Measurements from ENCODE around the gene HOXC9.

HOXC9 gene

GRCh38 chr12:54002915-54003389 is 3.0 kb downstream of the HOXC9 start:
- no peak for DNase-seq

GRCh38 chr12:54003625-54004024 is 3.7 kb downstream of the HOXC9 start:
- DNase-seq: no peak

- DNase-seq: no peak
These were observed 4.3 kb downstream of the HOXC9 start for GRCh38 chr12:54004063-54004840.

GRCh38 chr12:54004841-54005530 is 5.0 kb downstream of the HOXC9 start:
- no peak for DNase-seq

- no peak for DNase-seq
These were observed 5.5 kb downstream of the HOXC9 start for GRCh38 chr12:54005531-54005852.

GRCh38 chr12:54005853-54006558 is 6.0 kb downstream of the HOXC9 start:
- peak; percentile 42 for DNase-seq

GRCh38 chr12:54006559-54007220 is 6.7 kb downstream of the HOXC9 start:
- DNase-seq: no peak

GRCh38 chr12:54007538-54008259 is 7.7 kb downstream of the HOXC9 start:
- no peak for DNase-seq

- DNase-seq: no peak
These were observed 8.2 kb downstream of the HOXC9 start for GRCh38 chr12:54008260-54008552.

- no peak for DNase-seq
These were observed 9.5 kb downstream of the HOXC9 start for GRCh38 chr12:54009171-54010052.

GRCh38 chr12:54010053-54010971 is 10.4 kb downstream of the HOXC9 start:
- no peak for DNase-seq

- no peak for DNase-seq
These were observed 11.2 kb downstream of the HOXC9 start for GRCh38 chr12:54010972-54011664.

- no peak for DNase-seq
These were observed 11.9 kb downstream of the HOXC9 start for GRCh38 chr12:54011665-54012532.

- DNase-seq: no peak
These were observed 12.9 kb downstream of the HOXC9 start for GRCh38 chr12:54012631-54013409.

- no peak for DNase-seq
These were observed 14.5 kb downstream of the HOXC9 start for GRCh38 chr12:54014377-54015017.

GRCh38 chr12:54015018-54015931 is 15.3 kb downstream of the HOXC9 start:
- no peak for DNase-seq

Data from NK-92 treated with Interleukin-12 subunit alpha and Interleukin-12 subunit beta, amount 100 ng/mL, for 24 hours (cell line).